ENCODE measurements around the gene SMIM27. TPM values are rescaled to one million over a fixed set of nuclear protein-coding genes. Genes with fewer than 3 reads are reported as not detected.
"Not testable (repeated sequence)": the region's sequence is repeated elsewhere in the genome, so short reads cannot be mapped to it uniquely, and the experiment has no call there.

Gene SMIM27
- total and polyA plus RNA-seq, 9 of the 15 experiments (the other 6 are each of a cell fraction or from before 2014, with no cell fraction given): 2.9 to 16.1 (median 7.9) TPM

- intact Hi-C loops (cut with micrococcal nuclease): no loop called here
- POLR2A ChIA-PET: no interaction called here
Measured at GRCh38 chr9:32523910-32524309, 28.2 kb upstream of the SMIM27 start.

DNA sequence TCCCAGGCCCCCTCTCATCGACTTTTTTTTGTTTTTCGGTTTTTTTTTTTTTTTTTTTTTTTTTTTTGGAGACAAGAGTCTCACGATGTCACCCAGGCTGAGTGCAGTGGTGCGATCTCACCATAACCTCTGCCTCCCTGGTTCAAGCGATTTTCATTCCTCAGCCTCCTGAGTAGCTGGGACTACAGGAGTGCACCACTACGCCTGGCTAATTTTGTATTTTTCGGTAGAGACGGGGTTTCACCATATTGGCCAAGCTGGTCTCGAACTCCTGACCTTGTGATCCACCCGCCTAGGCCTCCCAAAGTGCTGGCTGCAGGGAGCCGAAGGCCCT is 27.6 kb upstream of the SMIM27 start:
- ATAC-seq; CTCF ChIA-PET (ENCODE audit: low intra/inter-chr PET ratio); FAIRE-seq; H3K4me2 ChIP-seq (ENCODE audit: insufficient read depth, low read length); H3K4me1 ChIP-seq (replicated peaks in 1 of 2; ENCODE audit: control insufficient read depth in 2 of 2, insufficient read depth in 2 of 2, low read length in 2 of 2); DNase-seq (ENCODE audit: extremely low read depth in 1 of 4, low spot score in 3 of 4); H3K36me3 ChIP-seq (ENCODE audit: control insufficient read depth, insufficient read depth, low read length); H3K4me3 ChIP-seq; H2AFZ ChIP-seq (ENCODE audit: low read depth, low read length); BruUV-seq (replicated peaks); H3K79me2 ChIP-seq (ENCODE audit: control insufficient read depth, insufficient read depth, low read length); H3K9me1 ChIP-seq (ENCODE audit: control insufficient read depth, insufficient read depth, low read length); H3K9me3 ChIP-seq (replicated peaks; ENCODE audit: control insufficient read depth, insufficient read depth, low read depth, low read length); in situ Hi-C loops (cut with MboI); H3K27me3 ChIP-seq (ENCODE audit: control insufficient read depth in 2 of 2, insufficient read depth in 2 of 2, low read length in 2 of 2); POLR2A ChIA-PET; H3K9ac ChIP-seq (ENCODE audit: insufficient read depth in 1 of 2, low read depth in 2 of 2, low read length in 2 of 2); intact Hi-C loops (cut with micrococcal nuclease); H4K20me1 ChIP-seq (replicated peaks; ENCODE audit: control insufficient read depth, insufficient read depth, low read length); H3K27ac ChIP-seq (ENCODE audit: extremely low read depth, low read depth, low read length): not testable (repeated sequence)
- WGBS (ENCODE audit: insufficient coverage, low coverage, missing lambda C conversion rate): 74% methylated on average over 4 of the region's 11 CpGs

More at GRCh38 chr9:32523910-32524309, 28.2 kb upstream of the SMIM27 start:
- H3K4me2 ChIP-seq (ENCODE audit: insufficient read depth, low read length): no peak overlapping the region
- H3K9me3 ChIP-seq (replicated peaks; ENCODE audit: control insufficient read depth, insufficient read depth, low read depth, low read length): no peaks in the 10 kb centered on the region
- H2AFZ ChIP-seq (ENCODE audit: low read depth, low read length): no peak overlapping the region
- no peak for TF ChIP-seq L3MBTL2 (IDR thresholded peaks at IDR 0.05)
- TF ChIP-seq SRSF9 (IDR thresholded peaks at IDR 0.05; ENCODE audit: borderline replicate concordance, low read depth, low read length): no peak
- no peak for TF ChIP-seq FOXP1 (CRISPR knock-in tag; IDR thresholded peaks at IDR 0.05)
- TF ChIP-seq, protein P1, sequence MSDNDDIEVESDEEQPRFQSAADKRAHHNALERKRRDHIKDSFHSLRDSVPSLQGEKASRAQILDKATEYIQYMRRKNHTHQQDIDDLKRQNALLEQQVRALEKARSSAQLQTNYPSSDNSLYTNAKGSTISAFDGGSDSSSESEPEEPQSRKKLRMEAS (CRISPR knock-in tag; IDR thresholded peaks at IDR 0.05): no peak
- TF ChIP-seq KDM2B (CRISPR knock-in tag; IDR thresholded peaks at IDR 0.05): no peak
- TF ChIP-seq, protein P2, sequence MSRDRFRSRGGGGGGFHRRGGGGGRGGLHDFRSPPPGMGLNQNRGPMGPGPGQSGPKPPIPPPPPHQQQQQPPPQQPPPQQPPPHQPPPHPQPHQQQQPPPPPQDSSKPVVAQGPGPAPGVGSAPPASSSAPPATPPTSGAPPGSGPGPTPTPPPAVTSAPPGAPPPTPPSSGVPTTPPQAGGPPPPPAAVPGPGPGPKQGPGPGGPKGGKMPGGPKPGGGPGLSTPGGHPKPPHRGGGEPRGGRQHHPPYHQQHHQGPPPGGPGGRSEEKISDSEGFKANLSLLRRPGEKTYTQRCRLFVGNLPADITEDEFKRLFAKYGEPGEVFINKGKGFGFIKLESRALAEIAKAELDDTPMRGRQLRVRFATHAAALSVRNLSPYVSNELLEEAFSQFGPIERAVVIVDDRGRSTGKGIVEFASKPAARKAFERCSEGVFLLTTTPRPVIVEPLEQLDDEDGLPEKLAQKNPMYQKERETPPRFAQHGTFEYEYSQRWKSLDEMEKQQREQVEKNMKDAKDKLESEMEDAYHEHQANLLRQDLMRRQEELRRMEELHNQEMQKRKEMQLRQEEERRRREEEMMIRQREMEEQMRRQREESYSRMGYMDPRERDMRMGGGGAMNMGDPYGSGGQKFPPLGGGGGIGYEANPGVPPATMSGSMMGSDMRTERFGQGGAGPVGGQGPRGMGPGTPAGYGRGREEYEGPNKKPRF (IDR thresholded peaks at IDR 0.05; ENCODE audit: low read depth, low read length): no peak
- CTCF ChIA-PET (ENCODE audit: low intra/inter-chr PET ratio): no interaction called here
- no peak for DNase-seq (ENCODE audit: extremely low read depth in 1 of 4, low spot score in 3 of 4)
- ATAC-seq: no peak
- no peaks in the 10 kb centered on the region for H3K79me2 ChIP-seq (ENCODE audit: control insufficient read depth, insufficient read depth, low read length)
- in situ Hi-C loops (cut with MboI): no loop called here
- H3K36me3 ChIP-seq (ENCODE audit: control insufficient read depth, insufficient read depth, low read length): no peaks in the 10 kb centered on the region
- FAIRE-seq: no peak
- no peak overlapping the region for H3K9ac ChIP-seq (ENCODE audit: insufficient read depth in 1 of 2, low read depth in 2 of 2, low read length in 2 of 2)
- no peak overlapping the region for H3K4me3 ChIP-seq
- H3K27me3 ChIP-seq (ENCODE audit: control insufficient read depth in 2 of 2, insufficient read depth in 2 of 2, low read length in 2 of 2): no peaks in the 10 kb centered on the region
- no TSS peak for BruUV-seq (replicated peaks)
- H4K20me1 ChIP-seq (replicated peaks; ENCODE audit: control insufficient read depth, insufficient read depth, low read length): no peaks in the 10 kb centered on the region
- H3K27ac ChIP-seq (ENCODE audit: extremely low read depth, low read depth, low read length): no peak overlapping the region
- peaks cover 0 to 7% of the 10 kb centered on the region in 2 experiments; a peak in 2 of 5 replicates for H3K4me1 ChIP-seq (replicated peaks in 1 of 2; ENCODE audit: control insufficient read depth in 2 of 2, insufficient read depth in 2 of 2, low read length in 2 of 2)
- WGBS (ENCODE audit: insufficient coverage, low coverage, missing lambda C conversion rate): 17% methylated on average over 1 of the region's 1 CpG
- no peaks in the 10 kb centered on the region for H3K9me1 ChIP-seq (ENCODE audit: control insufficient read depth, insufficient read depth, low read length)
